Fibroblast of skin of scalp (primary cell): Measurements from ENCODE around the gene PTPRE.

ENCODE experiments used
- DNase-seq: peaks from one replicate; pipeline ENCODE4 v3.0.0-alpha.2; 2013

Gene PTPRE

GRCh38 chr10:128047351-128047750 lies 140.4 kb downstream of the PTPRE start:
- no peak for DNase-seq

GRCh38 chr10:128047991-128048818 lies 141.3 kb downstream of the PTPRE start:
- no peak for DNase-seq

GRCh38 chr10:128048819-128049210 lies 141.9 kb downstream of the PTPRE start:
- no peak for DNase-seq

- no peak for DNase-seq
Measured at GRCh38 chr10:128049226-128050120, 142.6 kb downstream of the PTPRE start.

- no peak for DNase-seq
Measured at GRCh38 chr10:128050121-128050516, 143.2 kb downstream of the PTPRE start.

- no peak for DNase-seq
Measured at GRCh38 chr10:128050936-128051335, 144.0 kb downstream of the PTPRE start.

- no peak for DNase-seq
Measured at GRCh38 chr10:128051548-128051947, 144.6 kb downstream of the PTPRE start.

GRCh38 chr10:128052696-128053095 lies 145.8 kb downstream of the PTPRE start:
- DNase-seq, result no peak

- no peak for DNase-seq
Measured at GRCh38 chr10:128053356-128053755, 146.5 kb downstream of the PTPRE start.

- no peak for DNase-seq
Measured at GRCh38 chr10:128054163-128054970, 147.5 kb downstream of the PTPRE start.

- no peak for DNase-seq
Measured at GRCh38 chr10:128055061-128055868, 148.4 kb downstream of the PTPRE start.

- no peak for DNase-seq
Measured at GRCh38 chr10:128056303-128057050, 149.6 kb downstream of the PTPRE start.

GRCh38 chr10:128058106-128058749 lies 151.3 kb downstream of the PTPRE start:
- DNase-seq, result no peak

GRCh38 chr10:128058750-128059134 lies 151.8 kb downstream of the PTPRE start:
- no peak for DNase-seq

- DNase-seq, result no peak
Measured at GRCh38 chr10:128059266-128059981, 152.5 kb downstream of the PTPRE start.

GRCh38 chr10:128059982-128060293 lies 153.0 kb downstream of the PTPRE start:
- DNase-seq, result no peak

- no peak for DNase-seq
Measured at GRCh38 chr10:128060341-128061250, 153.7 kb downstream of the PTPRE start.

- DNase-seq, result no peak
Measured at GRCh38 chr10:128061306-128062300, 154.7 kb downstream of the PTPRE start.
